Activated T-cell treated with anti-CD3 and anti-CD28 coated beads for 48 hours (primary cell): ENCODE data around the gene RCCD1.
A peak's percentile ranks its signal among the peaks of the same experiment; 100 is the strongest.

ENCODE experiments used
- DNase-seq: peaks from one replicate; pipeline ENCODE4 v3.0.0-alpha.2; 2020; ENCODE audit warnings: low read depth

Gene RCCD1

GRCh38 chr15:90945091-90945490, 9.6 kb upstream of the RCCD1 start:
- no peak for DNase-seq

- DNase-seq = no peak
These were observed 8.1 kb upstream of the RCCD1 start for GRCh38 chr15:90946538-90946937.

- no peak for DNase-seq
These were observed 7.6 kb upstream of the RCCD1 start for GRCh38 chr15:90946941-90947576.

GRCh38 chr15:90947577-90948357, 6.9 kb upstream of the RCCD1 start:
- DNase-seq = no peak

- DNase-seq = no peak
These were observed 6.2 kb upstream of the RCCD1 start for GRCh38 chr15:90948506-90948905.

GRCh38 chr15:90949979-90950675, 4.6 kb upstream of the RCCD1 start:
- no peak for DNase-seq

- no peak for DNase-seq
These were observed 4.0 kb upstream of the RCCD1 start for GRCh38 chr15:90950676-90951075.

GRCh38 chr15:90952901-90953677, 1.6 kb upstream of the RCCD1 start:
- DNase-seq = no peak

- no peak for DNase-seq
These were observed 555 bp upstream of the RCCD1 start for GRCh38 chr15:90953947-90954711.

GRCh38 chr15:90955624-90956273, 1.1 kb downstream of the RCCD1 start:
- no peak for DNase-seq

GRCh38 chr15:90956274-90957030, 1.8 kb downstream of the RCCD1 start:
- peak; percentile 69 for DNase-seq

- DNase-seq = no peak
These were observed 2.5 kb downstream of the RCCD1 start for GRCh38 chr15:90957031-90957790.

- no peak for DNase-seq
These were observed 3.1 kb downstream of the RCCD1 start for GRCh38 chr15:90957791-90958190.

- DNase-seq = no peak
These were observed 4.4 kb downstream of the RCCD1 start for GRCh38 chr15:90959028-90959595.

GRCh38 chr15:90959894-90960293, 5.2 kb downstream of the RCCD1 start:
- no peak for DNase-seq

GRCh38 chr15:90960298-90961091, 5.8 kb downstream of the RCCD1 start:
- DNase-seq = no peak

- no peak for DNase-seq
These were observed 7.3 kb downstream of the RCCD1 start for GRCh38 chr15:90962021-90962420.

GRCh38 chr15:90966262-90966661, 11.6 kb downstream of the RCCD1 start:
- no peak for DNase-seq
